ENCODE results near the gene HYI.

DNA sequence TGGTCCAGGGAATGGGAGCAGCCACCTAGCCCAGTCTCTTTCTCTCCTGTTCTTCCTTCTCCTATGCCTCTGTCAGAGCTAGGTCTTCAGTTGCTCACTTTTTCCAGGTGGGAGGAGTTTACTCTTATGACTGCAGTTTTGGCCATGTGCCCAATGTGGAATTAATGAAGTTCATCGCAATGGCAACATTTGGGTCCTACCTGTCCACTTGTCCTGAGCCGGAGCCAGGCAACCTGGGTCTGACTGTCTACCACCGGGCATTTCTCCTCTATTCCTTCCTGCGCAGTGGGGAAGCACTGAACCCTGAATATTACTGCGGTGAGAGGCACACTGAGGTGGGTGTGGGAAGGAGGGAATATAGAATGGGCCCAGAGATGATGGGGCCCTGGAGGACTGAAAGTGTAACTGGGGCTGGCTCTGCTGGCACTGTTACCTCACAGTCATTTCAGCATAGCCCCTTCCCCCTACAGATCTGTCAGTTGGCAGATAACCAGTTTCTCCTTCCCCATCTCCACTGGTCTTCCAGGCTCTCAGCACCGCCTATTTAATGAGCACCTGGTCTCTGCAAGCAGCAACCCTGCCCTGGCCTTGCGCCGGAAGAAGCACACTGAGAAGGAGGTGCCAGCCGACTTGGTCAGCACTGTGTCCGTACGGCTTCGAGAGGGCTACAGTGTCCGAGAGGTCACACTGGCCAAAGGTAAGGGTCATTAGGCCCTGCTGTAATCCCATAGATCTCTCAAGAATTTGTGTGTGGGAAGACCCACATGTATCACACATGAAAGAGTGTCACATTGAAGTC, 33.9 kb downstream of the HYI start:
- TF ChIP-seq, protein P1, sequence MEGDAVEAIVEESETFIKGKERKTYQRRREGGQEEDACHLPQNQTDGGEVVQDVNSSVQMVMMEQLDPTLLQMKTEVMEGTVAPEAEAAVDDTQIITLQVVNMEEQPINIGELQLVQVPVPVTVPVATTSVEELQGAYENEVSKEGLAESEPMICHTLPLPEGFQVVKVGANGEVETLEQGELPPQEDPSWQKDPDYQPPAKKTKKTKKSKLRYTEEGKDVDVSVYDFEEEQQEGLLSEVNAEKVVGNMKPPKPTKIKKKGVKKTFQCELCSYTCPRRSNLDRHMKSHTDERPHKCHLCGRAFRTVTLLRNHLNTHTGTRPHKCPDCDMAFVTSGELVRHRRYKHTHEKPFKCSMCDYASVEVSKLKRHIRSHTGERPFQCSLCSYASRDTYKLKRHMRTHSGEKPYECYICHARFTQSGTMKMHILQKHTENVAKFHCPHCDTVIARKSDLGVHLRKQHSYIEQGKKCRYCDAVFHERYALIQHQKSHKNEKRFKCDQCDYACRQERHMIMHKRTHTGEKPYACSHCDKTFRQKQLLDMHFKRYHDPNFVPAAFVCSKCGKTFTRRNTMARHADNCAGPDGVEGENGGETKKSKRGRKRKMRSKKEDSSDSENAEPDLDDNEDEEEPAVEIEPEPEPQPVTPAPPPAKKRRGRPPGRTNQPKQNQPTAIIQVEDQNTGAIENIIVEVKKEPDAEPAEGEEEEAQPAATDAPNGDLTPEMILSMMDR (IDR thresholded peaks at IDR 0.05; ENCODE audit: insufficient read depth, low read length, poor library complexity, severe bottlenecking) = no peak
- TF ChIP-seq EZH2phosphoT487 (conservative IDR thresholded peaks at IDR 0.05; ENCODE audit: low read length) = no peak
